Activated CD4-positive, alpha-beta T cell treated with anti-CD3 and anti-CD28 coated beads, Interleukin-2, amount 10 ng/mL, durations not matched to agents 7 days and 5 days (primary cell): ENCODE measurements around the gene CYP11A1. TPM values are rescaled to one million over a fixed set of nuclear protein-coding genes. Genes with fewer than 3 reads are reported as not detected.

Experiments used
- CTCF ChIA-PET: fragments of 350-600 bp; sonication (Branson Sonifier 250); formaldehyde crosslinking; loops from one replicate; lab custom pipeline; 2021; ENCODE audit warnings: antibody characterized with exemption; lab: Charles Lee
- POLR2A ChIA-PET: fragments of 350-600 bp; sonication (Branson Sonifier 250); formaldehyde crosslinking; loops from one replicate; lab custom pipeline; 2021; ENCODE audit warnings: antibody characterized with exemption; lab: Charles Lee
- DNase-seq: peaks from one replicate; pipeline ENCODE4 v3.0.0-alpha.2; 2020
- H3K27ac Mint-ChIP-seq: one replicate; pipeline ENCODE4 v1.8.0; 2021; ENCODE audit warnings: mild to moderate bottlenecking, moderate library complexity, mixed read lengths
- H3K27me3 Mint-ChIP-seq: one replicate; pipeline ENCODE4 v1.8.0; 2021; ENCODE audit warnings: mixed read lengths
- H3K36me3 Mint-ChIP-seq: one replicate; pipeline ENCODE4 v1.8.0; 2021; ENCODE audit warnings: low read depth, mixed read lengths
- H3K4me1 Mint-ChIP-seq: one replicate; pipeline ENCODE4 v1.8.0; 2021; ENCODE audit warnings: mixed read lengths
- H3K4me3 Mint-ChIP-seq: one replicate; pipeline ENCODE4 v1.8.0; 2021; ENCODE audit warnings: mild to moderate bottlenecking, moderate library complexity, mixed read lengths
- H3K9me3 Mint-ChIP-seq: one replicate; pipeline ENCODE4 v1.8.0; 2021; ENCODE audit warnings: mixed read lengths
- total RNA-seq, 2 experiments: library from RNA; stranded (reverse); gene quantifications; one replicate each; pipeline ENCODE4 v1.2.3, GENCODE V29; 2021

CYP11A1 gene
- total RNA-seq, 2 experiments from 2014 or later: not detected

DNA sequence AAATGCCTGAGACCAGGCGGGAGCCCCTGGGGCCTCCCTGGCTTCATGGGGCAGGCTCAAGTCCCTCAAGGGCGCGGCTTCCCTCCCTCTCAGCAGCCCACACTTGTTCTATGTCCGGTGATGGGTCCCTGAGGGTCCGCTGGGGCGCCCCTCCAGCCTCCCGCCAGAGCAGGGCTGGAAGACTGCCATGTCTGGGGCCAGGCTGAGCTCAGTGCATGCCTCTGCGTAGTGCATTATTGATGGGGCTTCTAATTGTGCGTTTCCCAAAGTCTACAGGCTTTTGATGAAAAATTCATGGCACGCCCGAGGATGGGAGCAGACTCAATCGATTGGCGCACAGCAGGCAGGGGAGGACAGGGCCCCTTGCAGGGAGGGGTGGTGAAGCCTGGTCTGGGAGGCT, 51.3 kb downstream of the CYP11A1 start:
- Mint-ChIP-seq H3K27ac (peak overlapping the region; percentile 91), H3K4me3 (no peak overlapping the region), H3K4me1 (peaks cover 46% of the 10 kb centered on the region), H3K27me3 (no peaks in the 10 kb centered on the region), H3K36me3 (no peaks in the 10 kb centered on the region), H3K9me3 (no peaks in the 10 kb centered on the region)
- no peak for DNase-seq
- ChIA-PET CTCF (interaction anchor here (1.2 kb wide), 2 partner anchors 64 to 345 kb away, joined by 3 read pairs; no protein-coding TSS in a partner anchor), POLR2A (no interaction called here)

DNA sequence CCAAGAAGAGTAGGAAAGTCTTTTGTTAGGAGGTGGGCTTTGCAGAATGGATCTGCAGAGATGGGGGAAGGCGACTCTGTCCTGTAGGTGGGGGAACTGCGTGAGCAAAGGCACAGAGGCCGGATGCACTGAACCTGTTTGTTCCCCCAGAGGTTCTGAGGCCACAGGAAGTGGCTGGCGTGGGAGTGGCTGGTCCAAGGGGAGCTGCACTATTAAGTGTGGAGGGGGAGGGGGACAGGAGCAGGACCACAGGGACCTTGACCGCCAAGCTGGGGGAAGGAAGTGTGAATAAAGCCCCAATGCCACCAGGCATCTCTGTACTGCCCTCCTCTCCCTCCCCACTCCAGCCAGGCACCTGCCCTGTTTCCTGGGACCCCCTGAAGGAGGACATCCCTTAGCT, 51.8 kb downstream of the CYP11A1 start:
- Mint-ChIP-seq H3K4me1 (peaks cover 46% of the 10 kb centered on the region), H3K27me3 (no peaks in the 10 kb centered on the region), H3K9me3 (no peaks in the 10 kb centered on the region), H3K36me3 (no peaks in the 10 kb centered on the region), H3K27ac (peak overlapping the region; percentile 91), H3K4me3 (peak overlapping the region; percentile 44)
- CTCF ChIA-PET: interaction anchor here (1.0 to 1.2 kb wide), 4 partner anchors 21 to 344 kb away, joined by 3 read pairs; no protein-coding TSS in a partner anchor
- POLR2A ChIA-PET: no interaction called here
- DNase-seq: peak; percentile 45

DNA sequence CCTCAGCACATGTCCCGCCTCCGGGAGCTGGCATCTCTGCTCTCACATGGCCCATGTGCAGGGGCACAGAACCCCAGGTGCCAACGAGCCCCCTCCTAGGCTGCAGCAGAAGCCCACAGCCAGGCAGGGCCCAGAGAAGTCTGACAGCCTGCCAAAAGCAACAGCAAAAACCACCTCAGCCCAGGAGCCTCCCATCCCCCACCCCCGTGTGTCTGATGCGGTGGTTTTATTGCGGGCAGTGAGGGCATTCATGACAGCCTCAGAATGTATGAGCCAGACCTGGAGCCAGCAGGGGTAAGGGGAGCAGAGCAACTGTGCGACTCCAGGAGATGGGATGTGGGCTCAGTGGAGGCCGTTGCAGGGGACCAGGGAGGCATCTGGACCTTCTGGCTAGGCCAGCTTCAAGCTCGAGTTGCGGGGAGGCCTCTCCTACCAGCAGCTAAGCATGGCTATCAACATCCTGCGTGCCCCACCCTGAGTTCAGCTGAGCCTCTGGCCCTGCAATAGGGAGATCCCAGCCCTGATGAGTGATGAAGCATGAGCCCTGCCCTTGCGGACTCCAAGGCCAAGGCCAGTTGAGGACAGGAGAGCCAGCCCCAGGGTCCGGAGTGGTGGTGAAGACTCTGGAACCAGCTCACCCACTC, 52.5 kb downstream of the CYP11A1 start:
- H3K27me3 Mint-ChIP-seq: no peaks in the 10 kb centered on the region
- ChIA-PET CTCF (interaction anchor here (0.5 to 1.2 kb wide), 5 partner anchors 22 to 343 kb away, joined by 3 read pairs; no protein-coding TSS in a partner anchor), POLR2A (no interaction called here)
- H3K4me1 Mint-ChIP-seq: peaks cover 40% of the 10 kb centered on the region
- H3K27ac Mint-ChIP-seq: peak overlapping the region; percentile 91
- DNase-seq: peak; percentile 57
- H3K4me3 Mint-ChIP-seq: peak overlapping the region; percentile 31
- no peaks in the 10 kb centered on the region for H3K36me3 Mint-ChIP-seq
- no peaks in the 10 kb centered on the region for H3K9me3 Mint-ChIP-seq

DNA sequence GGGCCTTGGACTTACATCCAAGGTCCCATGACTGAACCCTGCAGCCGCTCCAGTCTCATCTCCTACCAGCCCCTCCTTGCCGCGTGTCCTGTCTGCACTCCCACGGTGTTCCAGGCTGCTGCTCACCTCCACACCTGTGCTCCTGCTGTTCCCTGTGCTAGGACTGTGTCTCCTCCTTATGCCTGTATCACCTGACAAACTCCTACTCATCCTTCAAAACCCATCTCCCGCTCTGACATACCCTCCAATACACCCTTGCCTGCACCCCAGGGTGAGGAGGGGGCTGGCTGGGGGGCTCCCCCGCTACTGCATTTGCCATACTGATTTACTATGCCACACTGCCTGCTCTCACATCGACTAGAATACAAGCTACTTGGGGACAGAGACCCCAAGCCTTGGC, 53.6 kb downstream of the CYP11A1 start:
- H3K4me3 Mint-ChIP-seq: no peak overlapping the region
- no peak for DNase-seq
- H3K27me3 Mint-ChIP-seq: no peaks in the 10 kb centered on the region
- H3K36me3 Mint-ChIP-seq: no peaks in the 10 kb centered on the region
- POLR2A ChIA-PET: no interaction called here
- peak overlapping the region; percentile 57 for H3K27ac Mint-ChIP-seq
- CTCF ChIA-PET: no interaction called here
- no peaks in the 10 kb centered on the region for H3K9me3 Mint-ChIP-seq
- H3K4me1 Mint-ChIP-seq: peaks cover 37% of the 10 kb centered on the region

DNA sequence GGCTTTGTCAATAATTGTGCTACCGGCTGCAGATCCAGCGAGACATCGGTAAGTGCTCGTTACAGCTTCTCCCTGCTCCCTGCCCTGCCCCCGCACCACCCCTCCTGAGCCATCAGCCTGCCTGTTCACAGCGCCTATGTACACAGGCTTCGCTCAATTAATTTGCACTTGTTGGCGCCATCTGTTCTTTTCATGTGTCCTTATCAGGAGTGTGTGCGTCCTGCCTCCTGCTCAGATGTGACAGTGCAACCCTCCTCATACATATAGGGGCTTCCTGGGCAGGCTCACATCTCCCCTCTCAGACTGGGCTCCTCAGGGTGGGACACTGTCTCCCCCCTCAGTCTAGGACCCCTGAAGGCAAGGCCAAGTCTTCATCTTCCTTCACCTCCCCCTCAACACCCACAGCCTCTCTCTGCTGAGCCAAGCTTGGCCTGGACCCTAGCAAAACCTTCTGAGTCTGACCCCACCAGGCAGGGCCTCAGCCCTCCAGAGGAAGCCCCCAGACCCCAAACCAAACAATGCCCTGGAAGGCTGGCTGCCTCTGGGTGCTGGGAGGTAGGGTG, 54.9 kb downstream of the CYP11A1 start:
- Mint-ChIP-seq H3K4me1 (peaks cover 34% of the 10 kb centered on the region), H3K9me3 (no peaks in the 10 kb centered on the region), H3K27ac (no peak overlapping the region), H3K27me3 (no peaks in the 10 kb centered on the region), H3K4me3 (no peak overlapping the region), H3K36me3 (no peaks in the 10 kb centered on the region)
- DNase-seq: no peak
- ChIA-PET CTCF (no interaction called here), POLR2A (no interaction called here)

DNA sequence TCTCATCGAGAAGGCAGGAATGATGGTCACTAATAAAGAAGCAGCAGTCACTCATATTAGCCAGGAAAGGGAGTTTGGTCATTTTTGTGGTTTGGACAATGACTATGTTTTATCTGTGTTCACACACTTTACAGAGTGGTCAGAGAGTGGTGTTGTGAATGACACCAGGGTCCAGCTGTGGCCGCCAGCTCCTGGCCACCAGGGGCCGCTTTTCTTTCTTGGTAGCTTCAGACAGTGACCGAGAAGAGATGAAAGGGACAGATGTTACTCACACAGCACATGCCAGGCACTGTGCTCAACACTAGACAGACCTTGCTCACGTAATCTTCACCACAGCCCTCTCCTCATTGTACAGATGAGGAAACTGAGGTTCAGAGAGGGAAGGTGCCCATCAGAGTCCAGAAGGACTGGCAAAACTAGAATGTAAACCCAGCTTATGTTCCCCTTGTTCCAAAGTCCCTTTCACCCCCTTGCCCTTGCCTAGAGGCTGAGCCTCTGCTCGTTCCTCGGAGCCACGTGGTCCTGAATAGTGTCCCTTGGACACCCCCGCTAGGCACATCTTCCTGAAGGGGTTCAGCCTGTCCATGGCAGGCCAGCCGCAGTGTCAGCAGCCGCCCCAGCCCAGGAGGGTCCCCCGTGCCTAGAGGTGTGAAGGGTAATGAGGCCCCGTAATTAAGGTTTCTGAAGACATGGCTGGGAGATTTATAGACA, 55.6 kb downstream of the CYP11A1 start:
- ChIA-PET CTCF (no interaction called here), POLR2A (no interaction called here)
- Mint-ChIP-seq H3K9me3 (no peaks in the 10 kb centered on the region), H3K27me3 (no peaks in the 10 kb centered on the region), H3K4me3 (no peak overlapping the region), H3K27ac (no peak overlapping the region), H3K4me1 (peaks cover 30% of the 10 kb centered on the region), H3K36me3 (no peaks in the 10 kb centered on the region)
- no peak for DNase-seq

DNA sequence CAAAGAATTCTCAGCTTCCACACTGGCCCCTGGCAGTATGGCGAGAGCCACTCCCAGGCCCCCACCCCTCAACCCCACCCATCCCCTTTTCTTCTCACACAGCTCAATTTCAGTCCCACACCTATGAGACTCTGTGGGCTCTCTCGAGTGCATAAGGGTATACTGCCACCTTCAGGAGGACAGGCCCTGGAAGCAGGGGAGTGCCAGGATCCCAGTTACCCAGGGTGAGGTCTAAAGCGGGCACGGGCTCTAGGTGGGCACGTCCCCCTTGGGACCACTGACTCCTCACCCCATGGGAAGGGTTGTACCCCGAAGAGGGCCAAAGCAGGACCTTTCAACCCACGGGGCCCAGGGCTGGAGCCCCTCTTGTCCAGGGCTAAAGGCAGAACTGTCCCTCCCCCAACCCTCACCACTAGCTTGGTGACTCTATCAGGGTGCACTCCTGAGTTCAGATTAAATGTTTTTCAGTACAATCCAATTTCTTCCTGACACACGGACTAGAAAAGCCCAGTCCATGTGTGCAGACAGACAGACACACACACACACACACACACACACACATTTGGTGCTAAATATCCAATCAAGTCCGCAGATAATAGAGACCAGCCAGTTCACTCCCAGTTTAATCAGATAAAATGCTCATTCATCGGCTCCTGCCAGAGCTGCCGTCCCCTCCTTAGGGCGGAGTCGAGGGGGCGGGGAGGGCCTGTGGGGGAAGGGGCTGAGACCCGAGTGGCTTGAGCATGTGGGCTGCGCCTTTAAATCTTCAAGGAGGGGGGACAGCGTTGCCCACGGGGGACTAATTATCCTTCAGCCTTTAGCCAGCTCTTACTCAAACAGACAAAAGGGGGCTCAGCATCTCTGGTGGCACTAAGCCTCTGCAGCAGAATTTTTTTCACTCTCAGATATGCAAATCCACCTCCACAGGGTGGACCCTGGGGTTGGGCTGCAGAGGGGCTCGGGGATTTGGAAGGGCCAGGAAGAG, 59.3 kb downstream of the CYP11A1 start:
- Mint-ChIP-seq H3K9me3 (no peaks in the 10 kb centered on the region), H3K4me1 (no peaks in the 10 kb centered on the region), H3K27me3 (peaks cover 2% of the 10 kb centered on the region), H3K27ac (no peak overlapping the region), H3K4me3 (no peak overlapping the region), H3K36me3 (no peaks in the 10 kb centered on the region)
- POLR2A ChIA-PET: no interaction called here
- CTCF ChIA-PET: interaction anchor here (0.6 to 1.7 kb wide), 3 partner anchors 13 to 349 kb away, joined by 3 to 4 read pairs (median 4); no protein-coding TSS in a partner anchor
- DNase-seq: peak; percentile 55

DNA sequence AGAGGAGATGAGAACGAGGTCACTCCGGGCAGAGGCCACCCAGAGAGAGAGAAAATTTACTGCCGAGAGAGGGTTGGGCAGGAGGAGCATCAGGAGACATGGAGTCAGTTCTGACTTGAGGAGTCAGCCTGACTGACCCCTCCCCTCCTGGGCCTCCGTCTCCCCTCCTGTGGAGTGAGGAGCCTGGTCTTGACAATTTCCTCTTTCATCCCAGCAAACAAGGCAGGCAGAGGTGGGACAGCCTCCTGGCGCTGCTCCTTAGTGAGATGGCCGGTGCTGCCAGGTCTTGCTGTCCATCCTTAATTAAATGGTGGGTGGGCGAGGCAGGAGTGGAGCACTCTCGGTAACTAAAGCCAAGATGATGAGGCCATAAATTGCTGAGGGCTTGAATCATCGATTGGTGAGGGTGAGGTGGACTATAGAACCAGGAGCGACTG, 60.6 kb downstream of the CYP11A1 start:
- DNase-seq: no peak
- peaks cover 5% of the 10 kb centered on the region for H3K27me3 Mint-ChIP-seq
- H3K4me1 Mint-ChIP-seq: no peaks in the 10 kb centered on the region
- H3K27ac Mint-ChIP-seq: no peak overlapping the region
- no peak overlapping the region for H3K4me3 Mint-ChIP-seq
- POLR2A ChIA-PET: no interaction called here
- CTCF ChIA-PET: interaction anchor here (1.7 kb wide), 1 partner anchor 14 kb away, joined by 4 read pairs; no protein-coding TSS in a partner anchor
- no peaks in the 10 kb centered on the region for H3K9me3 Mint-ChIP-seq
- H3K36me3 Mint-ChIP-seq: no peaks in the 10 kb centered on the region

DNA sequence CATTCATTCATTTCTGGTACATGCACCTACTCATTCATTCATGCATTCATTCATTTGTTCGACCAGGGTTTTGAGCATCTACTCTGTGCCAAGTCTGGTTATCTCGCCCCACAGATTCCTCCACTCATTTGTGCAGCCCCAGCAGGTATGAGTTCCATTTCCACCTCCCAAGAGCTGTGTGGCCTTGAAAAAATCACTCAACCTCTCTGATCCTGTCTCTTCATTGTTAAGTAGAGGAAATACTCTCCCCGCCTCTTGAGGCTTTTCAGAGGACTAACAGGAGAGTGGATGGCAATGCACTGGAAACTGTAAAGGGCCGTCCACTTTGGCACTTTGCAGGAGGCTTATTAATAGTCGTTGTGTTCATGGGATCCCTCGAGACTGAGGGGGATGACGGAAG, 61.8 kb downstream of the CYP11A1 start:
- peaks cover 5% of the 10 kb centered on the region for H3K27me3 Mint-ChIP-seq
- CTCF ChIA-PET: no interaction called here
- no peak overlapping the region for H3K27ac Mint-ChIP-seq
- POLR2A ChIA-PET: no interaction called here
- H3K36me3 Mint-ChIP-seq: no peaks in the 10 kb centered on the region
- H3K4me3 Mint-ChIP-seq: no peak overlapping the region
- H3K4me1 Mint-ChIP-seq: no peaks in the 10 kb centered on the region
- H3K9me3 Mint-ChIP-seq: no peaks in the 10 kb centered on the region
- no peak for DNase-seq

DNA sequence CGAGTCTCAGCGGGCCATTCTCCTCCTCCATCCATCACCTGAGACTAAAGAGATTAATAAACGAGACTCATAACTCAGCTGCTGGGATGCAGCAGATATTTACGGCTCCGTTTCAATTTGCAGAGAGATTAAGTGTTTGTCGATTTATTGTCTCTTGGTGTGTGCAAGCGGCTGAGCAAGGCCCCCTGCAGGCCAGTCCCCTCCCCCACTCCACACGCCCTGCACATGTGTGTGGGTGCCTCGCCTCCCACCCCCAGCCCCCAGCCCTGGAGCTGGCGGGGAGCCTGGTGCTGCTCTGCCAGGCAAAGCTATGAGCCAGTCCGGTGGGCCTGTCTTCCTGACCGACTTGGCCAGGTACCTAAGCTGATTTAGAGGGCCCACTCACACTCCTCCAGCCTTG, 63.0 kb downstream of the CYP11A1 start:
- Mint-ChIP-seq H3K36me3 (no peaks in the 10 kb centered on the region), H3K4me3 (no peak overlapping the region), H3K4me1 (no peaks in the 10 kb centered on the region), H3K9me3 (no peaks in the 10 kb centered on the region), H3K27me3 (peaks cover 5% of the 10 kb centered on the region), H3K27ac (no peak overlapping the region)
- ChIA-PET POLR2A (no interaction called here), CTCF (interaction anchor here (1.3 kb wide), 1 partner anchor 18 kb away, joined by 5 read pairs; no protein-coding TSS in a partner anchor)
- DNase-seq: no peak

DNA sequence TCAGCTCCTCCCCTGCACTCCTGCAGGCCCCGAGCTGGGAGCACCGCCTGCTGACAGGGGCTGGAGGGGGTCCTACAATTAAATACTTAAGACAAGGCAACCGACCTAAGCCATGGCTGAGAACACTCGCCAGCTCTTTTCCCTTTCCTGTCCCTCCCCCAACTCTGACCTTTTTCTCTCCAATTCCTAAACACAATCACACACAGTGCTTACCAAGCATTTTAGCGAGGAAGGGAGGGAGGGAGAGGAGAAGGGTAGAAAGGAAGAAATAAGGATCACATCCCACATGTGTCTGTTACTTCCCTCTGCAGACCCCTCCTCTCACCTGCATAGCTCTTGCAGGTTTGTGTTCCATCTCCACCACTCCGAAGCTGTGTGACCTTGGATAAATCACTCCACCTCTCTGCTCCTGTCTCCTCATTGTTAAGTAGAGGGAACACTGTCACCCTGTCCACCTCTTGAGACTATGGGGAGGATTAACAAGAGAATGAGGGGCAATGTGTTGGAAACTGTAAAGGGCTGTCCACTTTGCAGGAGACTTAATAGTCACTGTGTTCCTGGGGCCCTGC, 63.6 kb downstream of the CYP11A1 start:
- no peaks in the 10 kb centered on the region for H3K36me3 Mint-ChIP-seq
- peaks cover 5% of the 10 kb centered on the region for H3K27me3 Mint-ChIP-seq
- CTCF ChIA-PET: interaction anchor here (1.3 kb wide), 1 partner anchor 18 kb away, joined by 5 read pairs; no protein-coding TSS in a partner anchor
- no peak for DNase-seq
- no peaks in the 10 kb centered on the region for H3K9me3 Mint-ChIP-seq
- H3K27ac Mint-ChIP-seq: no peak overlapping the region
- POLR2A ChIA-PET: no interaction called here
- no peaks in the 10 kb centered on the region for H3K4me1 Mint-ChIP-seq
- no peak overlapping the region for H3K4me3 Mint-ChIP-seq

DNA sequence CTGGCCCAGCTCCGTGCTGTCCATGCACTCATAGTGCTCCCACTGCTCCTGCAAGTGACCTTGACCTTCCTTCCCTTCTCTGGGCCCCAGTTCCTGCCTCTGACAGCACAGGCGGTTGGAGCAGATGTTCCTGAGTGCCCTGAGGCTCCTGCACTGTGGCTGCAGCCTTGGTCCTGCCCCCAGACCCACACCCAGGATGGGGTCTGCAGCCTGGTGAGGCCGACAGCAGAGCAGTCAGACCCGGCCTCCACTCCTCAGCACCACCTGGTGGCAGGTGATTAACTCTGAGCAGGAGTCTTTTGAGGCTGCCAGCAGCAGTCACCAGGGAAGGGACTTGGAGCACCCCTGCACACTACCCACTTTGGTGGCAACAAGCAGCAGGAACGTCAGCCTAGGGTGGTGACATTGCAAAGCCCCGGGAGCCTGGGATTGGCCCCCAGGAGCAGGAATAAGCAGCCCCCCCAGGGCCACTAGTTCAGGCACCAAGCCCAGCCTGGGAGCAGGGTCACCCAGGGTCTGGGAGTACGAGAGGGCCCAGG, 64.6 kb downstream of the CYP11A1 start:
- Mint-ChIP-seq H3K36me3 (no peaks in the 10 kb centered on the region), H3K4me3 (no peak overlapping the region), H3K27ac (peak overlapping the region; percentile 56), H3K4me1 (no peaks in the 10 kb centered on the region), H3K27me3 (peaks cover 5% of the 10 kb centered on the region), H3K9me3 (no peaks in the 10 kb centered on the region)
- DNase-seq: peak; percentile 57
- POLR2A ChIA-PET: no interaction called here
- CTCF ChIA-PET: interaction anchor here (1.3 kb wide), 1 partner anchor 19 kb away, joined by 5 read pairs; no protein-coding TSS in a partner anchor
